Dermis microvascular lymphatic vessel endothelial cell (primary cell): ENCODE measurements around the gene RALGPS1. TPM values are rescaled to one million over a fixed set of nuclear protein-coding genes. Genes with fewer than 3 reads are reported as not detected.
"Not testable (repeated sequence)": the region's sequence is repeated elsewhere in the genome, so short reads cannot be mapped to it uniquely, and the experiment has no call there.

Source experiments
- DNase-seq, 2 donors: peaks; one replicate each; pipeline versions ENCODE4 v3.0.0 to v3.0.0-alpha.2; 2010; ENCODE audit warnings: low read depth in 2 of 2
- total RNA-seq: library from RNA; depleted of rRNA; stranded (reverse); fragments of >200 nt; gene quantifications from 2 replicates; pipeline ENCODE4 v1.2.1, GENCODE V29; 2014

The RALGPS1 gene
- total RNA-seq, 1 donor from 2014 or later: 3.9 TPM

DNA sequence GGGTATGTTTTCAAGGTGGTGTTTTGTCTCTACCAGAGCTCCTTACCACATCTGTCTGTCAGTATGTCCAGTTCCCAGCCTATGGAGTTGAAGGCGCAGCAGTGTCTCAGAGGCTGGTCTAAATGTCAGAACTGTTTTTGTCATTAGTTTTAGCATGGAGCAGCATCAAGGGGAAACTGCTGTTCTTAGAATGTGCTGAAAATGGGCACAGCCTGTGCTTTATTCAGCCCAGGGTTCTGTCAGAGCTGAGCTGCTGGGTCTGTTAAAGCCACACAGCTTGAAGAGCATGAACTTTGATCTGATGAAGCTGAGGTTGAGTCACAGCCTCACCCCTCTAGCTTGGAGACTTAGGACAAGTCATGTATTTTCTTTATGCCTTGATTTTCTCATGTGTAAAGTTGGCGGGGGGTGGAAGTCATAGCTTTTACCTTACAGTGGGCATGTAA, 71.9 kb downstream of the RALGPS1 start:
- no peak for DNase-seq

DNA sequence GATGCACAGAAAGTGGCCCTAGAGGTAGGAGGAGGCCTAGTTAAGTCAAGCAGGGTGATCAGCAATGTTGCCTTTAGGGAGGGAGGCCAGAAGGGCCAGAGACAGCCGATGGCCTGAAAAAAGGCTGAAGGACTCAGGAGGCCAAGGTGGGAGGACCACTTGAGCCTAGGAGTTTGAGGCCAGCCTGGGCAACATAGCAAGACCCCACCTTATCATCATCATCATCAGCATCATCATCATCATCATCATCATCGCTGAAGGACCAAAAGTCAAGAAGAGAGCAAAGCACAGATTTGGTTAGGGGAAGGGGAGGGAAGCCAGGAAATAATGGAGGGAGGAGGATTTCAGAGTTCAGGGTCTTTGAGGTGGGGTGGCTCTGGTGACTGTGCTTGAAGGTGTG, 74.3 kb downstream of the RALGPS1 start:
- DNase-seq: no peak

DNA sequence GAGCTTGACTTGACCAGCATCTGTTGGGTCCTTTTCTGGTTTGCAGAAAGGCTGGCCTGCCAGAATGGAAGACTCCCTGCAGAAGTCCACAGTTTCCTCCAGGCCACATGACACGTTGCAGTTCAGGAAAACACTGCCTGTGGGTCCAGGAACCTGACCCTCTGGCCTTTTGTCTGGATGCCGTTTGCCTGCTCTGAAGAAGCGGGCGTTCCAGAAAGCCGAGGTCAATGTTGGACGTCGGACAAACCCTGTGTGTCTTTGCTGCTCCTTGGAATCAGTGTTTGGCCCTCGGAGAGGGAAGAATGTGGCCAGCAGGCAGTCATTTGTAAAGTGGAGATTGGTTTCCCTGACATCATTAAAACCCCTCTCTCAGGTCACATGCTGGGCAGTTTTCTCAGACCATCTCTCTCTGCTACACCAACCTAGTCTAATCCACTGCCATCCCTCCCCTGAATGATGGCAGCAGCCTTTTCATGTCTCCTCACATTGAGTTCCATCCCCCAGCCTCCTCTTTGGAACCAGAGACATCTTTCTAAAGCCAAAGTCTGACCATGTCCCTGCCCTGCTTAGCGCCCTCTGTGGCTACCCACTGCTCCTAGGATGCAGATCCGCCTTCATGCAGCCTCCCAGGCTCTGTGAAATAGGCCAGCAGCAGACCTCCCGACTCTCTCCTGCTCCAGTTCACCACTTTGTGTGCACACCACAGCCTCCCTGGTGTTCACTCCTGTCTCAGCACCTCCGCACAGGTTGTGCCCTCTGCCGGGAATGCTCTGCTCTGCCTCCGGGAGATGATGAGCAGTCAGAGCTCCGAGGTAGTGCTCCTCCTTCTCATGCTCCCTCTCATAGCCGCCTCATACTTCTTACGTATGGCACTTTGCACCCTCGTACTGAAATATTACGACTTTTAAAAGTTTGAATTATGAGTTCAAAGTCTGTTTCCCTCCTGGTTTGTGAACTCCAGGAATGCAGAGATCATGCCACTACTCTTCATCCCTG, 75.6 kb downstream of the RALGPS1 start:
- no peak for DNase-seq

DNA sequence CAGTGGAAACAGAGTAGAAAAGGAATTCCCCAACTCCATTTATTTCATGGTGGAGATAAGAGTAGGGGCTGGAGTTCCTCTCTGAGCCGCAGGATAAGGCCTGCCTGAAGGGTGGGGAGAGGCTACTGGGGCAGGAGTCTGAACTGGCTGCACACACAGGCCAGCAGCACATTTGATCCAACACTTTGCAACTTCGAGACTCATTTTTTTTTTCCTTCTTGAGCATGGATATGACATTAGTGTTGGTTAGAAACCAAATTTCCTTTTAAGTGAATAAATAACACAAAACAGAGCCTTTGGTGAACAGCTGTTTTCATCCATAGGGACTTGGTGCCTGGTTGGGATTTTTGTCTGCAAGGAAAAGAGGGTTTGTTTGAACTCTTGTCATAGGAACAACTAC, 76.6 kb downstream of the RALGPS1 start:
- DNase-seq: no peak

- no peak for DNase-seq
These were observed 77.8 kb downstream of the RALGPS1 start for GRCh38 chr9:126992427-126992826.

- DNase-seq: no peak
These were observed 84.9 kb downstream of the RALGPS1 start for GRCh38 chr9:126999315-127000068.

- DNase-seq: no peak
These were observed 90.6 kb downstream of the RALGPS1 start for GRCh38 chr9:127004946-127005769.

DNA sequence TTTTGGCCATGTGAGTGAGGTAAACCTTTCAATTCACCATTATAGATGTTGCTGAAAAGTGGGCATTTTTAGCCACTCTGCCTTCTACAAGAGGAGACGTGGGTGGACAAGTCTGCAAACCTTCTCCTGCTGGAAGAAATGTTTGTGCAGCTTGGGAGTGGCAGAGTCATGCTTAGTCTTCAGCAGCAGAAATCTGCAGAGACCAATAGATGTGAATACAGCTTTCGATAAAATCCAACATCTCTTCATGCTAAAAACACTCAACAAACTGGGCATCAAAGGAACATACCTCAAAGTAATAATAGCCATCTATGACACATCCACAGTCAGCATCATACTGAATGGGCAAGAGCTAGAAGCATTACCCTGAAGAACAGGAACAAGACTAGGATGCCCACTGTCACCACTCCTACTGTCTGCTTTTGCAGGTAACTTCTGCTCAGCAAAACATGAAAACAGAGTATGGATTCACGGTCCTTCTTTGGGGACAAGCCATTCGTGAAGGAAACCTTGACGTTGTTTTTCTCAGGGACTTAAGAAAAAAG, 91.3 kb downstream of the RALGPS1 start:
- no peak for DNase-seq

GRCh38 chr9:127007638-127008037, 93.1 kb downstream of the RALGPS1 start:
- no peak for DNase-seq

DNA sequence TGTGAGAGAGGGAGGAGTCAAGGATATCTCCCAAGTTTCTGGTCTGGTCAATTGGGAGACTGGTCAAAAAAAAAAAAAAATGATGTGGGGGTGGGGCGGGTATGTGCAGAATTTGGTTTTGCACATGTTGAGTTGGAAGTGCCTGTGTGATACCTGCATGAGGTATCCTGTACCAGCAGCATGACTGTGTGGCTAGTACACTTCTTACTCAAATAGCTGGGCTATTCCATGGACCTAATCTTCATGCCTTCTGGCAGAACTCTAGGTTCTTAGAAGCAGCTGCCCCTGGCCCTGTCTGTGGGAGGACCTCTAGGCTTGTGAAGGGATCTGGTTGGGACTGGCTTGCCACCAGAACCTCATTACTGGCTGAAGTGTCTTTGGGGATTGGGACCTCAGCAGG, 93.5 kb downstream of the RALGPS1 start:
- DNase-seq: no peak

GRCh38 chr9:127011772-127012171, 97.2 kb downstream of the RALGPS1 start:
- no peak for DNase-seq

DNA sequence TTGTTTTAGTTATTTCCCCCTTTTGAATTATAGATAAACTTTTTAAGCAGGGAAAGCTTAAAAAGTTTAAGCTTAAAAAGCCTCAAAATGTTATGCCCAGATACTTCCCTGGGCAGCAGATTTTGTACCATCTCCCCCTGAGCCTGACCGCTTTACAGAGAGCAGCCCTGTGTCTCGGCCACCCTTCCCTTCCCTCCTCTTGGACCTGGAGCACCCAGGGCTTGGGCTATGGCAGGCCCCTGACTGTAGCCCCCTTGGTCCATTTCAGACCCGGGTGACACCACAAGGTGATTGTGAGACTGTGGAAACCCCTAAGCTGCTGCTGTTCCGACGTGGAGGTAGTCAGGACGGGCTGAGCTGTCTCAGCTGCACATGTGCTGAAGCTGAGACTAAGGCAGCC, 97.7 kb downstream of the RALGPS1 start:
- no peak for DNase-seq

DNA sequence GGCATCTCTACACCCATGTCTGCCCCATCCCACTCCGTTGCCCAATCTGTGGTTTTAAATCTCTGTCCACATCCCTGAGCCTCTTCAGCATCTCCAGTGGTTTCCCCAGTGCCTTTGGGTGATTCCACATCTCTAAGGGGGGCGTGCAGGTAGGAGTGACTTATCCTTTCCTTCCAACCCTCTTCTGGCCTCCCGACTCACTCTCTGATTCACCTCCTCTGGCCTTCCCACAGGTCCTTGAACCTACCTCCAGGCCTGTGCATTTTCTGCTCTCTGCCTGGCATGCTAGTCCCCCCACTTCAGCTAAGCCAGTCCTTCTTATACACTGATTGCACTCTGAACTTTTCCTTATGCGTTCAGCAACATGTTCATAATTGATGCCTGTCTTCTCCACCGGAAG, 99.0 kb downstream of the RALGPS1 start:
- DNase-seq: no peak

- DNase-seq: no peak
These were observed 99.8 kb downstream of the RALGPS1 start for GRCh38 chr9:127014216-127014909.

GRCh38 chr9:127014910-127015540, 100.4 kb downstream of the RALGPS1 start:
- no peak for DNase-seq

DNA sequence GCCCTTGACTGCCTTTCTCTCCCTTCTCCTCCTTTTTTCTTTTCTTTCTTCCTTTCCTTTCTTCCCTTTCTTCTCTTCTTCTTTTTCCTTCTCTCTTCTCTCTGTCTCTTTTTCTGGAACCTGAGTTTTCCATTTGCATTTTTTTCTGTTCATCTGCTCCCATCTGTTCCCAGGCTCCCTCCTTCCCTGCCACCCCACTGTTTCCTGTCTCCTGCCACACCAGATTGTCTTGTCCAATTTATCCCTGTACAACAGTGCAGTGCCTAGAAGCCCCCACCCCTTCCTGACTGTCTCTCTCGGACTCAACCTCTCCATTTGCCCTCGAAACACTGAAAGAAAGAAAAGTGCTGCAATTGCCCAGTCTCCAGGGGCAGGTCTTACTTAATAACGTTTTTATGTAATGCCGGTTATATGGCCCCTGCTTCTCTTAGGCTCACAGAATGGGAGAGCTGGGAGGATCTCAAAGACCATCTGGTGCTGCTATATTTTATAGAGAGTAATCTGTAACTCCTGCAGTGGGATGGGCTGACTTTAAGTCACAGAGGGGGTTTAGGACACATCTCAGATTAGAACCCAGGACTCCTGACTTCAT, 101.4 kb downstream of the RALGPS1 start:
- DNase-seq: no peak

GRCh38 chr9:127017979-127018378, 103.4 kb downstream of the RALGPS1 start:
- DNase-seq: not testable (repeated sequence)

DNA sequence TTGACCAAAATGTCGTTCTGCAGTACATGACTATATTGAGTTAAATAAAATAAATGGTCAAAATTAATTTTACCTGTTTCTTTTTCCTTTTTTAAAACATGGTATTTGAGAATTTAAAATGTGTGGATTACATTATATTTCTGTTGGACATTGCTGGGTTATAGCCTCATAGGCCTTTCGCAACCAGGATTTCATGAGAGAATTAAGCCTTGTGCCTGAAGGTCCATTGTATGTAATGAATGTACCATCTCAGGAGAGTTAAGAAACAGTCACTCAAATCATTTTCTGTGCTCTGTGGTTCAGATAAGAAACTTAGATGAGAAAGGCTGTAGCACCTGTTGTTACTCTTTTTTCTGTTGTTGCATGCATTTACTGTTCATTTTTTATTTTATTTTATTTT, 104.4 kb downstream of the RALGPS1 start:
- no peak for DNase-seq

GRCh38 chr9:127020036-127020801, 105.6 kb downstream of the RALGPS1 start:
- DNase-seq: no peak
